Ovary (tissue), 3 donors: ENCODE results near the gene PPM1M.

Experiments used
- EP300 ChIP-seq: sonication (generic); formaldehyde crosslinking; IDR thresholded peaks from one replicate; pipeline ENCODE4 v1.6.1; 2017; ENCODE audit warnings: antibody characterized with exemption
- TF ChIP-seq, protein P1 (sequence below), 3 donors: fragments of 450-650 bp in 2 of 3; fragments of 200-600 bp in 1 of 3; IDR thresholded peaks; one replicate each; pipeline versions ENCODE4 v1.5.1 to v1.8.0; 2016 to 2022; ENCODE audit warnings: antibody characterized with exemption in 3 of 3, mild to moderate bottlenecking in 1 of 3
- donor health status: DM: no; HTN: no; CAD: no.

DNA sequence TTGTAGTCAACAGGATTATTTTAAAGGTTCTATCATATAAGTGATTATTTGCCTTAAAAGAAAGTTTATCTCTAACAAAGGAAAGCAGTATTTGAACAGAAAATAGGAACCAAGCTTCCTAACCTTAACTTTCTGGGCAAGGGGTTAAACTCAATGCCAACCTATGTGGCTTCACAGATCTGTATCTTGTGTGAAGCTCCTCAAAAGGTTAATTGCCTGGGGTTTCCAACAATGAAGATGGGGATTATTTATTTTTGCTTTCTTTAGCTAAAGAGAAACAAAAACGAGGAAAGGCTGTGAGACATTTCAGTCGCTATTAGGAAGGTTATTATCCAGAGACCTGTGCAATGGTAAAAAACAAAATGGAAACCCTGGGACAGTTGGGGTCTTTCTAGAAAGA lies 34.0 kb downstream of the PPM1M start:
- TF ChIP-seq, protein P1, sequence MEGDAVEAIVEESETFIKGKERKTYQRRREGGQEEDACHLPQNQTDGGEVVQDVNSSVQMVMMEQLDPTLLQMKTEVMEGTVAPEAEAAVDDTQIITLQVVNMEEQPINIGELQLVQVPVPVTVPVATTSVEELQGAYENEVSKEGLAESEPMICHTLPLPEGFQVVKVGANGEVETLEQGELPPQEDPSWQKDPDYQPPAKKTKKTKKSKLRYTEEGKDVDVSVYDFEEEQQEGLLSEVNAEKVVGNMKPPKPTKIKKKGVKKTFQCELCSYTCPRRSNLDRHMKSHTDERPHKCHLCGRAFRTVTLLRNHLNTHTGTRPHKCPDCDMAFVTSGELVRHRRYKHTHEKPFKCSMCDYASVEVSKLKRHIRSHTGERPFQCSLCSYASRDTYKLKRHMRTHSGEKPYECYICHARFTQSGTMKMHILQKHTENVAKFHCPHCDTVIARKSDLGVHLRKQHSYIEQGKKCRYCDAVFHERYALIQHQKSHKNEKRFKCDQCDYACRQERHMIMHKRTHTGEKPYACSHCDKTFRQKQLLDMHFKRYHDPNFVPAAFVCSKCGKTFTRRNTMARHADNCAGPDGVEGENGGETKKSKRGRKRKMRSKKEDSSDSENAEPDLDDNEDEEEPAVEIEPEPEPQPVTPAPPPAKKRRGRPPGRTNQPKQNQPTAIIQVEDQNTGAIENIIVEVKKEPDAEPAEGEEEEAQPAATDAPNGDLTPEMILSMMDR (IDR thresholded peaks at IDR 0.05) = no peak
- no peak for TF ChIP-seq EP300
